ENCODE data around the gene DOK7. TPM values are rescaled to one million over a fixed set of nuclear protein-coding genes. Genes with fewer than 3 reads are reported as not detected.
A peak's percentile ranks its signal among the peaks of the same experiment; 100 is the strongest.

DOK7 gene
- total RNA-seq, 3 donors from 2014 or later (not counting 1 experiment from before 2014, with no cell fraction given): 1.3 to 2.9 (median 1.6) TPM

DNA sequence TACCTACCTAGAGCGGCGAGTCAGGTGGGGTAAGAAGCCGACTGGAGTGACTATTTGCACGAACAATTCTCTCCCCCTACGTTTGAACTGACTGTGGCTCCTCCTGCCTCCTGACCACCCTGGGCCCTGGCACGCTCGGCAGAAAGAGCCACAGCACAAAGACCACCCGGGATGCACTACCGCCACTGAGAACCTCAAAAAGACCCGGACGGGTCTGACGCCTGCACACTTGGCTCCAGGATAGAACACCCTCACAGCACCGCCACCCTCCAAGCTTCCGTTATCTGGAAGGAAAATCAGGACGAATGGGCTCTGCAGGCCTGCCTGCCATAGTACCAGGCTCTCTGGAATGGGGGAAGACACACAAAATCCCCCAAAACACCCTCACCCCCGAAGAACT, 66.9 kb downstream of the DOK7 start:
- Histone ChIP-seq H3K27ac (ENCODE audit: low read length) (no peak overlapping the region), H3K4me1 (ENCODE audit: control insufficient read depth, insufficient read depth, low read length) (peaks cover 41% of the 10 kb centered on the region), H3K9me3 (ENCODE audit: control insufficient read depth, insufficient read depth, low read length) (no peaks in the 10 kb centered on the region), H3K4me3 (ENCODE audit: low read length) (no peak overlapping the region), H3K27me3 (ENCODE audit: control insufficient read depth, insufficient read depth, low read length) (no peaks in the 10 kb centered on the region), H3K36me3 (ENCODE audit: control insufficient read depth, insufficient read depth, low read length) (peaks cover 9% of the 10 kb centered on the region)
- peak overlapping the region; percentile 25 for H3K4me3 Mint-ChIP-seq
- DNase-seq (peak in 1 of 2 donors; percentile 4), ATAC-seq (no peak)
- no peaks in the 10 kb centered on the region for H3K9me3 Mint-ChIP-seq
- intact Hi-C loops (cut with micrococcal nuclease): no loop called here
- TF ChIP-seq, protein P1, sequence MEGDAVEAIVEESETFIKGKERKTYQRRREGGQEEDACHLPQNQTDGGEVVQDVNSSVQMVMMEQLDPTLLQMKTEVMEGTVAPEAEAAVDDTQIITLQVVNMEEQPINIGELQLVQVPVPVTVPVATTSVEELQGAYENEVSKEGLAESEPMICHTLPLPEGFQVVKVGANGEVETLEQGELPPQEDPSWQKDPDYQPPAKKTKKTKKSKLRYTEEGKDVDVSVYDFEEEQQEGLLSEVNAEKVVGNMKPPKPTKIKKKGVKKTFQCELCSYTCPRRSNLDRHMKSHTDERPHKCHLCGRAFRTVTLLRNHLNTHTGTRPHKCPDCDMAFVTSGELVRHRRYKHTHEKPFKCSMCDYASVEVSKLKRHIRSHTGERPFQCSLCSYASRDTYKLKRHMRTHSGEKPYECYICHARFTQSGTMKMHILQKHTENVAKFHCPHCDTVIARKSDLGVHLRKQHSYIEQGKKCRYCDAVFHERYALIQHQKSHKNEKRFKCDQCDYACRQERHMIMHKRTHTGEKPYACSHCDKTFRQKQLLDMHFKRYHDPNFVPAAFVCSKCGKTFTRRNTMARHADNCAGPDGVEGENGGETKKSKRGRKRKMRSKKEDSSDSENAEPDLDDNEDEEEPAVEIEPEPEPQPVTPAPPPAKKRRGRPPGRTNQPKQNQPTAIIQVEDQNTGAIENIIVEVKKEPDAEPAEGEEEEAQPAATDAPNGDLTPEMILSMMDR (IDR thresholded peaks at IDR 0.05): no peak
- peaks cover 28 to 58% of the 10 kb centered on the region in 2 donors for H3K4me1 Mint-ChIP-seq
- 95% methylated on average over 16 of the region's 16 CpGs for WGBS (ENCODE audit: insufficient coverage)
- H3K36me3 Mint-ChIP-seq: peaks cover under 1% of the 10 kb centered on the region
- H3K27me3 Mint-ChIP-seq (ENCODE audit: low read depth in 2 of 2): peaks cover under 1 to 3% of the 10 kb centered on the region in 2 donors
- H3K27ac Mint-ChIP-seq: no peak overlapping the region

DNA sequence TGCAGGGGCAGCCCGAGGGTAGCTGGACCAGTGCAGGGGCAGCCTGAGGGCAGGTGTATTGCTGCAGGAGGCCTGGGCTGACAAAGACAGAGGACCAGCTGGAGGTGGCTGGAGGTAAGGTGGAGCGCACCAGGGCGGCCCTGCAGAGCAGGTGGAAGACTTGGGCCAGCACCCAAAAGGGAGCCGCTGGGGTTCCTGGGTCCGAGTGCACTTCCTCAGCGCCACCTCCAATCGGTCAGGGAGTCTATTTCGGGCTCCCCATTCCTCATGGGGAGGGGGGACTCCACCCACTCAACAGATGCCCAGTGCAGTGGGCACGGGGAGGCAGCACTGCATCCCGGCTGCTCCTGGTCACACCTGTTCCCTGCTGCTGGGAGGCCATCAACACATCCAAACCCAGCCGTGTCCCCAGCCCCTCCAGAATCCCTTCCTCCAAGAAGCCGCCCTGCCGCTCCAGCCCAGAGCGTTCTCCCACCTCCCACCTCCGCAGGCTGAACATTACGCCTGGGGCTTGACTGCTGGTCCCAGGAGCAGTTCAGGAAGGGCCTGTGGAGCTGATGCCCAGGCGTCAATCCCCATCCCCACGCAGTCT, 67.7 kb downstream of the DOK7 start:
- no peaks in the 10 kb centered on the region for H3K27me3 ChIP-seq (ENCODE audit: control insufficient read depth, insufficient read depth, low read length)
- 93% methylated on average over 18 of the region's 18 CpGs for WGBS (ENCODE audit: insufficient coverage)
- Mint-ChIP-seq H3K4me3 (peak overlapping the region; percentile 100), H3K36me3 (peaks cover 7% of the 10 kb centered on the region), H3K4me1 (peaks cover 28 to 54% of the 10 kb centered on the region in 2 donors), H3K27me3 (ENCODE audit: low read depth in 2 of 2) (peaks cover 5 to 10% of the 10 kb centered on the region in 2 donors), H3K27ac (no peak overlapping the region), H3K9me3 (peaks cover 0 to 2% of the 10 kb centered on the region in 2 donors)
- ATAC-seq: no peak
- intact Hi-C loops (cut with micrococcal nuclease): no loop called here
- H3K9me3 ChIP-seq (ENCODE audit: control insufficient read depth, insufficient read depth, low read length): no peaks in the 10 kb centered on the region
- peaks cover 7% of the 10 kb centered on the region for H3K36me3 ChIP-seq (ENCODE audit: control insufficient read depth, insufficient read depth, low read length)
- H3K4me1 ChIP-seq (ENCODE audit: control insufficient read depth, insufficient read depth, low read length): peaks cover 41% of the 10 kb centered on the region
- H3K27ac ChIP-seq (ENCODE audit: low read length): no peak overlapping the region
- H3K4me3 ChIP-seq (ENCODE audit: low read length): no peak overlapping the region
- TF ChIP-seq, protein P1 (IDR thresholded peaks at IDR 0.05): no peak
- DNase-seq: peak in 1 of 2 donors; percentile 11

DNA sequence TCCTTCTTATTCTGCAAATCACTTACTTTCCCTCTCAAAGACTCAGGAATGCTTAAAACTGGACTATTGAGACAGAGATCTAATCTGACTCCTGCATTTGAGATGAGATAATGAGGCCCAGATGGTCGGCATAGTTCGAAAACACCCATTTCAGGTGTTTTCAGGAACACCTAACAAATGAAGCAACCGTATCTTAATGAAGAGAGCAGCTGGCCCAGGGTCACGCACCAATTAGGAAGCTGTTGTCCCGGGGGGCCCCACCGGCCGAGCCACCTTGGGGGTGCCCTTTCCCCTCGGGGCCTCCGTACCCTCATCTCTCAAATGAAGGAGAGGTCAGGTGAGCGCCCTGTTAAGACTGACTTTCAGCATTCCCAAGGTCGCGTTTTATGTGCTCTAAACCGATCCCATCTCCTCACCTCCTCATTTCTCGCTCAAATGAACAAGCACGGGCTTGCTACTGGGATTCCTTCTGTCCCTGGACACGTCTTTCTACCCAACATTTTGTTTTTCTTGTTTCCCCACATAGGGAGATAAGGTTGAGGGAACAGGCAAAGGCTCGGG, 68.3 kb downstream of the DOK7 start:
- Histone ChIP-seq H3K4me1 (ENCODE audit: control insufficient read depth, insufficient read depth, low read length) (peaks cover 41% of the 10 kb centered on the region), H3K27ac (ENCODE audit: low read length) (no peak overlapping the region), H3K4me3 (ENCODE audit: low read length) (peak overlapping the region; percentile 98), H3K27me3 (ENCODE audit: control insufficient read depth, insufficient read depth, low read length) (no peaks in the 10 kb centered on the region), H3K9me3 (ENCODE audit: control insufficient read depth, insufficient read depth, low read length) (no peaks in the 10 kb centered on the region), H3K36me3 (ENCODE audit: control insufficient read depth, insufficient read depth, low read length) (peaks cover 7% of the 10 kb centered on the region)
- ATAC-seq (no peak), DNase-seq (peak in 1 of 2 donors; percentile 14)
- WGBS (ENCODE audit: insufficient coverage): 29% methylated on average over 17 of the region's 17 CpGs
- Mint-ChIP-seq H3K36me3 (peaks cover 7% of the 10 kb centered on the region), H3K27ac (peak overlapping the region; percentile 84 to 97), H3K4me3 (peak overlapping the region; percentile 100), H3K27me3 (ENCODE audit: low read depth in 2 of 2) (peaks cover 5 to 11% of the 10 kb centered on the region in 2 donors), H3K9me3 (peaks cover 0 to 2% of the 10 kb centered on the region in 2 donors), H3K4me1 (peaks cover 27 to 53% of the 10 kb centered on the region in 2 donors)
- TF ChIP-seq, protein P1 (IDR thresholded peaks at IDR 0.05): no peak
- intact Hi-C loops (cut with micrococcal nuclease): no loop called here

All from natural killer cell (primary cell).